Middle frontal gyrus (tissue), 1 donor: ENCODE results near the gene BTBD19.
A peak's percentile ranks its signal among the peaks of the same experiment; 100 is the strongest.
"Not testable (repeated sequence)": the region's sequence is repeated elsewhere in the genome, so short reads cannot be mapped to it uniquely, and the experiment has no call there.

Experiments
- DNase-seq: peaks from one replicate; pipeline ENCODE4 v3.0.0-alpha.2; 2015; ENCODE audit warnings: low spot score; ENCODE audit errors: extremely low spot score

The BTBD19 gene

GRCh38 chr1:44808938-44809917, 905 bp downstream of the BTBD19 start:
- no peak for DNase-seq

- no peak for DNase-seq
Observed at GRCh38 chr1:44810101-44810761, 1.9 kb downstream of the BTBD19 start.

- not testable (repeated sequence) for DNase-seq
Observed at GRCh38 chr1:44810762-44811105, 2.4 kb downstream of the BTBD19 start.

- DNase-seq: no peak
Observed at GRCh38 chr1:44811234-44811633, 2.9 kb downstream of the BTBD19 start.

GRCh38 chr1:44812822-44813543, 4.7 kb downstream of the BTBD19 start:
- no peak for DNase-seq

- DNase-seq: not testable (repeated sequence)
Observed at GRCh38 chr1:44815926-44816325, 7.6 kb downstream of the BTBD19 start.

GRCh38 chr1:44817307-44817706, 9.0 kb downstream of the BTBD19 start:
- no peak for DNase-seq

GRCh38 chr1:44817771-44818495, 9.6 kb downstream of the BTBD19 start:
- no peak for DNase-seq

GRCh38 chr1:44819196-44819607, 10.9 kb downstream of the BTBD19 start:
- DNase-seq: no peak

- peak; percentile 62 for DNase-seq
Observed at GRCh38 chr1:44819608-44820327, 11.4 kb downstream of the BTBD19 start.

GRCh38 chr1:44820328-44821239, 12.3 kb downstream of the BTBD19 start:
- DNase-seq: no peak

- no peak for DNase-seq
Observed at GRCh38 chr1:44821240-44821715, 13.0 kb downstream of the BTBD19 start.

- DNase-seq: no peak
Observed at GRCh38 chr1:44822131-44822701, 13.9 kb downstream of the BTBD19 start.

GRCh38 chr1:44822981-44823451, 14.7 kb downstream of the BTBD19 start:
- no peak for DNase-seq

- DNase-seq: not testable (repeated sequence)
Observed at GRCh38 chr1:44824392-44824791, 16.1 kb downstream of the BTBD19 start.

GRCh38 chr1:44826375-44827196, 18.3 kb downstream of the BTBD19 start:
- no peak for DNase-seq

- no peak for DNase-seq
Observed at GRCh38 chr1:44827197-44828002, 19.1 kb downstream of the BTBD19 start.
